Activated CD4-positive, alpha-beta T cell treated with anti-CD3 and anti-CD28 coated beads for 24 hours (primary cell): ENCODE measurements around the gene MDK.

Experiments
- DNase-seq, 2 donors: peaks; one replicate each; pipeline ENCODE4 v3.0.0-alpha.2; 2020; ENCODE audit warnings: low read depth in 2 of 2

Gene MDK

DNA sequence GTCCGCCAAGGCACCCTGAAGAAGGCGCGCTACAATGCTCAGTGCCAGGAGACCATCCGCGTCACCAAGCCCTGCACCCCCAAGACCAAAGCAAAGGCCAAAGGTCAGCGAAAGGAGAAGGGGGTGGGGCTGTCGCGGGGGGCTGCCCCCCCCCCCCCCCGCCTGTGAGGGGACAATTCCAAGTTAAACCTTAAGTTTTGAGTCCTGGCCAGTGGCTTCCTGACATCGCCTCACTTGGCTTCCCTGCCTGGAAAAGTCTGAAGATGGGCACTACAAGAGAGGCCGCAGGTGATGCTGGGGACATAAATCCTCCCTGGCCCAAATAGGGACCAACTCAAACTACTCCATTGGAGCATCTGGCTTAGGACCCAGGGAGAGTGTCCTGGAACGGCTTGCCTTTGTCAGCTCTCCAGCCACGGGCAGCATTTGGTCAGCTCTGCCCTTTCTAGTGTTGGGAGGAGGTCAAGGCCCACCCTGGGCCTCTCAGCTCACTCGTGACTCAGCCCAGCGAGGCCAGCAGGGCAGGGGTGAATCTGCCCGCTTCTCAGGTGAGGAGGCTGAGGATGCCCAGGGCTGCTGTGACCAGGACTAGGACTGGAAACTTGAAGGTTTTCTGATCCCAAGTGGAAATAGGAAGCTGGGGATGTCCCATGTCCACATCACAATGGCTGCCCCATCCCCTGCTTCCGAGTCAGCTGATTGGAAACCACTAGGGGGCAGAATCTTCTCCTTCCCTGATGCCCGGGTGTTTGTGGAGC is 1.4 kb downstream of the MDK start:
- DNase-seq, result no peak

DNA sequence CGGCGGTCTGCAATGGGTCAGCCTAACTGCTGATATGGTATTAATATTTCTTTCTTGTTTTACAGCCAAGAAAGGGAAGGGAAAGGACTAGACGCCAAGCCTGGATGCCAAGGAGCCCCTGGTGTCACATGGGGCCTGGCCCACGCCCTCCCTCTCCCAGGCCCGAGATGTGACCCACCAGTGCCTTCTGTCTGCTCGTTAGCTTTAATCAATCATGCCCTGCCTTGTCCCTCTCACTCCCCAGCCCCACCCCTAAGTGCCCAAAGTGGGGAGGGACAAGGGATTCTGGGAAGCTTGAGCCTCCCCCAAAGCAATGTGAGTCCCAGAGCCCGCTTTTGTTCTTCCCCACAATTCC is 1.9 kb downstream of the MDK start:
- DNase-seq, result no peak

DNA sequence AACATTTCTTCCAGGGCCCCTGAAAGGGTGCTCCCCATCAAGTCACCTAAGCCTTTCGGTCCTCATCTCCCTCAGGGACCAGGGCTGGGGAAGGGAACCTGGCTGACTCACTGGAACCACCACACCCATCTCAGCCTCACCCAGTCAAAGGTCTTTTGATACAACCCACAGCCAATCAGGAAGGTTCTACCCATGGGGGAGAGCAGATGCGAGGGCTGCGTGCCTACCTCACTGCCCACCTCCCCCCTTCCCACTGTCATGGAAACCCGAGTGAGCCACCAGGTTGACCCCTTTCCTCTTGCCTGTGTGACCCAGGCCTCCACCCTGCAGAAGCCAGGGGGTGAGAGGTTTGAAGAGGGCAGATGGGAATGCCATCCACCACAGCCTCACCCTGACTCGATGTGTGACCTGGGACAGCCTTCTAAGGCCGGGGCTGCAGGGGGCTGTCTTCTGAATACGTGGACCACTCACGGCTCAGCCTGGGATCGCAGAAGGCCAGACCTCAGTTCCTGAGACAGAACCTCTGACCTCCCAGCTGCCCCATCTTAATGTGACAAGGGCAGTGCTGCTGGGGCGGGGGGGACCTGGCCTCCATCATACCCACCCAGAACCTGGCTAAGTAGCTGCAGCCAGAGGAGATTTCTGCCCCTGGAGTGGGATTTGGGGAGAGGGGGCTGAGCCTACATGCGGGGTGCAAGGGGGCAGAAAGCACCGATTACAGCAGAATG is 2.7 kb downstream of the MDK start:
- DNase-seq, result no peak

DNA sequence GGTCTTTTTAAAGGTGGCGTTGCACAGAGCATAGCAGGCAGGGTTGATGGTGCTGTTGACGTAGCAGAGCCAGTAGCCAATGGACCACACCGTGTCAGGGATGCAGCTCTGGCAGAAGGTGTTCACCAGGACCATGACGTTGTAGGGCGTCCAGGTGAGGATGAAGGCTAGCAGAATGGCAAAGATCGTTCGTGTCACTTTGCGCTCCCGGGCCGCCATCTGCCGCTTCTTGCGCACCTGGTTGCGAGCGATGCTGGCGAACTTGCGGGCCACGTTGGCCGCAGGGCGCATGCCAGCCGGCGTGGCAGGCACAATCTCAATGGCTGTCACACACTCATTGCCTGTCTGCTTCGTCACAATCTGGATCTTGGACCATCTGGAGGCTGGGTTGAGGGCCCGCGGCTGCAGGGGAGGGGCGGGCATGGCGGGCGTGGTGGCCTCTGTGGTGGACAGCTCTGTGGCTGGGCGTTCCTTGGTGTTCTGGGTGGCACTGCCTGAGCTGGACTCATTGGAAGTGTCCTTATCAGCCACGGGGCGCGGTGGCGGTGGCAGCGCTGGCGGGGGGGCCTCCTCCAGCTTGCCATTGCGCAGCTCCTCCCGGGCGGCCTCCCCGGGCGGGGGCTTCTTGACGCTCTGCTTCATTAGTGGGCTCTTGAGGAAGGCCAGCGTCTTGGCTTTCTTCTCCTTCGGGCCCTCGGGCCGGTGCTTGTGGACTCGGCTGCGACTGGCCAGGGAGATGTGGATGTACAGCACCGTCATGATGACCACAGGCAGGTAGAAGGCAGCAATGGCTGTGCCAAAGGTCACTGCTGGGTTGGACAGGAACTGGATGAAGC is 3.9 kb downstream of the MDK start:
- no peak for DNase-seq

DNA sequence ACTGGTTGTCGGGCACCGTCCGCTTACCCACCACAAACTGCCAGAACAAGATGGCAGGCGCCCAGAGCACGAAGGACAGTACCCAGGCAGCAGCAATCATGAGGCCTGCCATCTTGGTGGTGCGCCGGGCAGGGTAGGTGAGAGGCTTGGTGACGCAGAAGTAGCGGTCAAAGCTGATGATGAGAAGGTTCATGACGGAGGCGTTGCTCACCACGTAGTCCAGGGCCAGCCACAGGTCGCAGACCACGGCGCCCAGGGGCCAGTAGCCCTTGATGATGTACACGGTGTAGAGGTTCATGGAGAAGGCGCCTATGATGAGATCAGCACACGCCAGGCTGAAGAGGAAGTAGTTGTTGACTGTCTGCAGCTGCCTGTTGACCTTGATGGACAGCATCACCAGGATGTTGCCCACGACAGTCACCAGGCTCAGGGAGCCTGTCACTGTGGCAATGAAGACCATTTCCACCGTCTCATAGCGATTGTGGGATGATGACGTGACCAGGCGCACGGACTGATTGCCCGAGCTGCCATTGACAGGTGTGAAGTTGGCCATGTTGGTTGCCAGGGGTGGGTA is 4.6 kb downstream of the MDK start:
- DNase-seq, result no peak

DNA sequence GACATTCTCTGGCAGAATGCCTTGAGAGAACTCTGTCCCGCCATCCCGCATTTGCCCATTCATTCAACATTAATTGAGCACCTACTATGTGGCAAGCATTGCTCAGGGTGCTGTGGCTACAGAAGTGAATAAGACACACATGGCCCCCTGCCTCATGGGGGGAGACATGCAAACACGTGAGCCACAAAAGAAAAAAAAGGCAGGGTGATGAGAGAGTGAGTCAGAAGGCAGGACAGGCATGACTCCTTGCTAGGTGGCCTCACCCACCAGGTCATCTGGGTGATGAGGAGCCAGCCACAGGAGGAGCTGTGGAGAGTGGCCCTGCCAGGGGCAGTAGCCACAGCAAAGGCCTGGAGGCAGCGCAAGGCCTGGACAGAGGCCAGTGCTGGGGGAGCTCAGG is 5.2 kb downstream of the MDK start:
- DNase-seq, result no peak

DNA sequence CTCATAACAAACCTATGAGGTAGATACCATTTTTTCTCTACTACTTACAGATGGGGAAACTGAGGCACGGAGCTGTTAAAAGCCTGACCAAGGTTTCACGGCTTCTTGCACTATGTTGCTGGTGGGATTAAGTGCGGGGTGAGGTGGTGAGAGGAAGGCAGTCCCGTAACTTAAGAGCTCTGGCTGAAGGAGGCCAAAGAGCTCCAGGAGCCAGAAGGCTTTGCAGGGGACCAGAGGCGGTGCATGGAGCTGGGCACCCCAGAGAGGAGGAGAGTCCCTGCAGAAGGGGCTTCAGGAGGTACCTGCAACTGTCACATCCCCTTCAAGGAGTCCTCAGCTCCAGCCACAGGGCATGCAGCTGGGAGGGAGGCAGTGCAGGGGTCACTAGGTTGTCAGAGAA is 6.0 kb downstream of the MDK start:
- no peak for DNase-seq

DNA sequence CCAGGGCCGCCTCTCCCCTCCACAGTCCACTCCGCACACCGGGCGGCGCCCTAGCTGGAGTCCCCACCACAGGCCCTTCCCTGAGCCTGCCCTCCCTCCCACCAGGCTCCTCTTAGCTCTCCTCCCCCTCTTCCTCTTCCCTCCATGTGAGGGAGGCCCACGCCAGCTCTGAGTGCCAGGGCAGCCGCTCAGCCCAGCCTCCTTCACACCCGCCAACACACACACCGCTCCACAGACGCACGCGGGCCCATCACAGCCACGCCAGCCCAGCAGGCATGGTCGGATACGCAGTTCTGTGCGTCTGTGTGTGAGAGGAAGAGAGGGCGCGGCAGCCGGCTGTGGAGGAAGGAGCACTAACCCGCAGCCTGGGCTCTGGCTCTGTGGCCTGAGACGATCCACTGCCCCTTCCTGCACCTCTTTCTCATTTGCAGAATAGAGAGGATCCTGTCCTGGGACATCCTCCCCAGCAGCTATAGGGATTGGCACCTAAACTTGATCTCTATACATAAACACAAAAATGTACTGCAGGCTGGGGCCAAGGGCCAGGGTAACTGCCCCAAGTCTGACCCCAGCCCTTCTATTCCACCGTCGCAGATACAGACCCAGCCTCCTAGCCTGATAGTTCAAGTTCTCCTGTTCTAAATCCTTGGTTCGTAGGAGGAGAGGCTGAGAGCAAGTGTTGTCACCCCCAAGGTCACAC is 6.6 kb downstream of the MDK start:
- no peak for DNase-seq

DNA sequence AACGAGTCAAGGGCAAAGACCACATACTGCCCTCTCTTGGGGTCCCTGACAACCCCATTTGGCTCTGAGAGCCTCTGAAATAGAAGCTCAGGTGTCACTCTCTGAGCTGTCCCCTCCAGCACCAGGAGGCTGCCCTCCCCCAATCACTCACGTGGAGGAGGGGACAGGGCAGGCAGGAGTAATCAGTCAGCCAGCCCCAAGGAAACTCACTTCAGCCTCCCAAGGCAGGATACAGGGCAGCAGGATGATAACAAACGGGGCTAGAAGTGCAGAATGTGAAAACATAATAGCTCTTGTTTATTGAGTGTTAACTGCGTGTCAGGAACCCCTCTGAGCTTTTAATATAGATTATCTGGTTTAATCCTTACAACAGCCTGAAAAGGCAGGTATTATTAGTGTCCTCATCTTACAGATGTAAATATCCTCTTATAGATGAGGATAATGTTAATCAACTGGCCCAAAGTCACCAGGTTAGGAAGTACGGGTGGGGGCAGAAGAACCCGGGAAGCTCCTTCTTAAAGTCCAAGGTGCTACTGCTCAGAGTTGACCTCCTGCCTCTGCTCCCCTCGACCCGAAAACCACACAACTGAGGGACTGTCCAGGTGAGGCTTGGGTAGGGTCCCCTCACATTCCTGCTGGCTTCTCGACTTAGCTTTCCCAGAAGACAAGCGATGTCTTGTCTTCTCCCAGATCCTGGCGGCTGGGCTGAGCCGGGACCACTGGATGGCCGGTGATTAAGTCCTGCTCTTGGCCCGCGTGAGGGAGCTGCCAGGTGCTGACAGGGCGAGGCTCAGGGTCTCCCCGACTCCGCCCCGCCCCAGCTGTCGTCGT is 7.4 kb downstream of the MDK start:
- DNase-seq, result no peak

DNA sequence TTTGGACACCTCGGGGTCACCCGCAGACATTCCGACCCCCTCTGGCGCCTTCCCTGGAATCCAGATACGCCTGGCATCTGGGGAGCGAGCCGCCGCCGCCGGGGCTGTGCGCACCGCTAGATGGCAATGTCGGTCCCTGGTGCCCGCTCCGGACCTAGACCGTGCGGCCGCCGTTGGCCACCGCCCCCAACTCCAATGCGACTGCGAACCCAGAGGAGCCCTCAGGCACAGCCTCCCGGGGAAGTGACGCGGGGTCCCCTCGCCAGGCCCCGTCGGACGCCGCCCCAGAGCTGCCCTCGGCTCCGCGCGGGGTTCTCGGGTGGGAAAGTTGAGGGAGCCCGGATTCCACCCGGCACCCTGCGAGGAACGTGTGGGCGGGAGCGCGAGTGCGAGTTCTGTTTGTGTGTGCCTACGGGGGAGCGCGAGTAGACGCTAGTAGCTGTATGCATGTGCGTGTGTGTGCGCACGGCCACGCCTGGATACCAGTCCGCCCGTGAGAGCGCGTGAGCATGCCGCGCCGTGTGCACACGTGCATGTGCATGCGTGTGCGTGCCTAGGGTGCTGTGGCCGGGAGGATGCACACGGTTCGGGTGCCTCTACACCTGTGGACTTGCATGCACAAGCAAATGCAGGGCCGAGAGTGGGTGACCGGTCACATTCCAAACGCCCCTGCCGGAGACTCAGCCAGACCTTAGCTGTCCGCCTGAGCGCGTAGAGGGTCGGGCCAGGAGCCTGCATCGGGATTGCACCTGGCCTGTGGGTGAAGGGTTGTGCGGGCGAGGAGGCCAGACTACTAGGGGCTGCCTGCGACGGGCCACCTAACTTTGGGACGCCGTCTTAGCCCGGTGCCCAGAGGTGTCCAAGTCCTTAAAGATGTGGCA is 8.2 kb downstream of the MDK start:
- DNase-seq, result peak in 1 of 2 donors; percentile 65

DNA sequence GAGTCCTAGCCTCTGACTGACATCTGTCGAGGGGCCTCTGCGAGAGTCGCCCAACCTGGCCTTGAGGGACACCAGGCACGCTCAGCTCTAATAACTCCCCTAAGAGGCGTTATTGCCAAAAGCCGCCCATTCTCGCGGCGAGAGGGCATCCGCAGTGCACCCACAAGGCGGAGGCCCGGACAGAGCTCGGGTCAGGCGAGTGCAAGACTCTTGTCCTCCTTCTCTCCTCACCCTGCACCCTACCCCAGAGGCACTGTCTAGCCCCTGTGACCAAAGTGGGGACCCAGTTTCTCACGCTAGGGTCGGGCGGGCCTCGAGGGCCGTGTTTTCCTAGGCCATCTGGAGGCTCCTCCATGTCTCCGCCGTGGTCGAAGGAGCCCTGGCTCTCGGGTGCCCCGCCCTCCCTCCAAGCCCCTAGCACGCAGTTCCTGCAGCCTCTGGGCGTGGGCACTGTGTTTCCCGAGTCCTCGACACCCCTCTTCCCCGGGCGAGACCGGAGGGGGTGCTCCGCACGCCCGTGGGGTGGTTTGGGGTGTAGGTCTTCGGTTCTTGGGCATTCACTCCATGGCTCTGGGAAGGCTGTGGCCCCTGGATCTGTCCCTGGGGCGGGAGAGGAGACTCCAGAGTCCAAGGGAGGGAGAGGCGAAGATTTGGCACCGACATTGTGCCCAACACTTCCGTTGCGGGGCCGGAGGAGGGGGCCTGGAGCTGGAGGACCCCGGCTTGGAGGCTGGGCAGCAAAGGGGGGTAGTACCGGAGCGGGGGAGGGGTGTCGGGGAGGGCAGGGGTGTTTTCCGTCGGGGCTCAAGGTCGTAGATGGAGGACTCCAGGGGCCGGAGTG is 9.1 kb downstream of the MDK start:
- no peak for DNase-seq

DNA sequence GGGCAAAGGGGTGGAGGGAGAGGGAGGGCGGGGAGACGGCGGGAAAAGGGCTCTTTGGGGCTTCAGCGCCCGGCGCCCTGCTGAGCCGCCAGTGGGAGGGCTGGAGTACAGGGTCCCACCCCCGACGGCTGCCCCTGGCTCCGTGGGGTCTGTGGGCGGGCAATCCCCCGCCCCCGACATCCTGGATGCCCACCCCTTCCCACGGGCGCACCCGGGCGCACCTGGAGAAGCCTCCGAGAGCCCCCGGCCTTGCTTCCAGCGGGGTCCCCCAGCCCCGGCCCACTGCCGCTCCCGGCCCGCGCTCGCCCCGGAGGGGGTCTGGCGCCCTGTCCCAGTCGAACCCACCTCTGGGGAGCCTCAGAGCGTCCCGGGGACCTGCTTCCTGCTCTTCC is 9.7 kb downstream of the MDK start:
- no peak for DNase-seq

DNA sequence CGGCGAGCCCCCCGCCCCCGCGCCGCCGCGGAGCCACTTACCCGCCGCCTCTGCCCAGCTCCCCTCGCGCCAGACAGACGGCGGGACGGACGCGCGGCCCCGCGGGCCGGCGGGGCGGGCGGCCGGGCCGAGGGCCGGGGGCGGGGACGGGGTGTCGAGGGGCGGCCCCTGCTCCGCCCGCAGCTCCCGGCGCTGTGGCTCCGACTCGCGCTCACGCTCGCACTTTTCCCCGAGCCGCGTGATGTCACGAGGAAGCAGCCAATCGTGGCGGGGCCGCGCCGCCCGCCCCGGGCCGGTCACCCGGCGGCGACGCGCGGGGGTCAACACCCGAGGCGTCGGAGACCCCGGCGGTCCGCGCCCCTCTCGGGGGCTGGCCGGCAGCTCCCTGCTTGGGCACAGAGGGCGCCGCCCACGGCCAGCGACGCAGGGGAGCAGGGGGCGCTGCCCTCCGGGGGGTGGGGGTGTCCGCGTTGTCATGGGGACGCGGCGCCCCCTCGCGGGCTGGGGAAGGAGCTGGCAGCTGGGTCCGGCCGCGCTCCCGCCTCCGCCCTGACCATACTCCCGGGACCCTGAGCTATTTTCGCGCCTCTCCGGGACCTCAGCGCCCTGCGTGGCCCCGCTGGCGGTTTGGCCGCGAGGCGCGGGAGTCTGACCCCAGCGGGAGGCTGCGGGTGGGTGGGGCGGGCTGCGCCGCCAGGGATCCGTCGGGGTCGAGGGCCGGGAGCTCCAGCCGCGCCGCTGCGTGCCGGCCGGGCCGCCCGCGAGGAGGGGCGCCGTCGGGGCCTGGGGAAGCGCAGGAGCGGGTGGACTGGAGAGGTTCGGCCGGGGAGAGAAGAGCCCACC is 10.3 kb downstream of the MDK start, which contains the start of gene CHRM4:
Gene CHRM4, minus strand, starts transcription at position 199 of the 843 bp plus-strand sequence. CDS start 5,219 bp downstream, outside the sequence.
- no peak for DNase-seq

DNA sequence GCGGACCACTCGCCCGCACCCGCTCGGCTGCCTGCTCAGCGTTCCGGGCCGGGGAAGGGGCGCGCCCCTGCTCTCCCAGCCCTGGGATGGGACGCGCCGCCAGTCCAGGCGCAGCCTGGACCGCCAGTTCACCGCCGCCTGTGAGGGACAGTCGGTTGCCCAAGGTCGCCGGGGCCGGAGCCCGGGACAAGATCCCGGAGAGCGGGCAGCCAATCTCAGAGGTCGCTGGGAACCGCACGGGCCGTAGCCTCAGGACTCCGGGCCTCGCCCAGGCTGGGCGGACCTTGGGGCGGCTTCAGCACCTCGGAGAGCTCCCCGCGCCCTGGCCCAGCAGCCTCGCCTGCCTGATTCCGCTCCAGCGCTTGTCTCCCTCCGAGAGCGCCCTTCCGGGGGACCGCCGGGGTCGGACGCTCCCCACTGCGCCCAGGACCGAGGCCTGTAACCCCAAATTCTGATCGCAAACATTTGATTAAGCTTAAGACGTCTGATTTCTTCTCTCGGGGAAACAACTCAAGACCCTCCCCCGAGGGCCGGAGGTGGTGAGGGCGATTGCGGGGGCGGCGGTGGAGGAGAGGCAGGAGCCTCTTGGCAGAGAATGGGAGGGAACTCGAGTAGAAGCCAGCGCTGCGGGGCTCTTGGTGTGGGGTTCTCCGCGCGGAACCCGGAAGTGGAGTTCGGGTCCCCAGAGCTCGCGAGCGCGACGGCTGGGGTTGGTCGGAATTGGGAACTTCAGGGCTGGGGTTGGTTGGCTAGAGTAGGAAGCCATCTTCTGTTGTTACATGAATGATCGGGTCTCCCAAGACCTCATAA is 11.2 kb downstream of the MDK start:
- DNase-seq, result peak; percentile 52 to 67

DNA sequence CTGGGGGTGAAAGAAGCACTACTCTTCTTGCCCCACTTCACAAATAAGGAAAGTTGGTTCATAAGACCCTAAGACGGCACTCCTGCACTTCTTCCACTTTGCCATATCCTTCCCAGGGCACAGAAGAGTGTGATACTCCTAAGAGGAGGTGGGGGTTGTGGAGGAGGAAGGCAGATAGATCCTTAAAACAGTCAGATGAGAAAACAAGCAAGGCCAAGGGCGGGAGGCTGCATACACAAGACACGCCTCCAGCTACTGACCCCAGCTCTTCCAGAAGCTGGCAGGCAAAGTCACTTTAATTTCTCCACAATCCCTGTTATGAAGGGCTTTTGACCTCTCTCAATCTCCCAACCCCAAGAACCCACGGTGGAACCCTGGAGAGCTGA is 11.8 kb downstream of the MDK start:
- no peak for DNase-seq

DNA sequence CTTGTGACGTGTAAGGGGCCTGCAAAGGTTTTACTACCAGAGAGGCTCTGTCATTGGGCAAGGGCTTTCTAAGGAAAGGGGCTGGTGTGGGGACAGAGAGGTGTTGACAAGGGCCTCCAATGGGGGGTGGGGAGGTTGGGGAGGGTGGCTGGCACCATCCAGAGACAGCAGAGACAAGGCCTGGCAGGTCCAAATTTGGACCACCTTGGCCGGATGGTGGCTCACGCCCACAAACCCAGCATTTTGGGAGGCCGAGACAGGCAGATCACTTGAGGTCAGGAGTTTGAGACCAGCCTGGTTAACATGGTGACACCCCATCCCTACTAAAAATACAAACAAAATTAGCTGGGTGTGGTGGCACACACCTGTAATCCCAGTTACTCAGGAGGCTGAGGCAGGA is 12.3 kb downstream of the MDK start:
- DNase-seq, result no peak

DNA sequence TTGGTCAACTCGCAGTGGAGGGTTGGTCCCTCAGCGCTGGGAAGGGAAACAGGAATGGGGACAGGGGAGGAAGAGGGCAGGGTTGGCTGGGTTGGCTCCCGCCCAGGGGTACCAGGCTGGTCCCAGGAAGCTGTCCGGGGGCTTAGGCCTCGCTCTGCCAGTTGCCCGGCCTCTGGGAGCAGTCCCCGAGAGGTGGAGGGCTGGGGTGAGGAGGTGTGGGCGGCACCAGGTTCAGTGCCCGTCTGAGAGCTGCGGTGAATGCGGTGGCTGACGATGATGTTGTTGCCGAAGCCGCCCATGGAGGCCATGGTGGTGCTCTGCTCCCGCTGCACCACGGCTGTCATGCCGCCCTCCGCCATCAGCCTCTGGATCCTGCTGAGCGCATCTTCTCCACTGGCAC is 16.1 kb downstream of the MDK start:
- no peak for DNase-seq
